Measurements from ENCODE around the gene RAPGEF4. TPM values are rescaled to one million over a fixed set of nuclear protein-coding genes. Genes with fewer than 3 reads are reported as not detected.
A peak's percentile ranks its signal among the peaks of the same experiment; 100 is the strongest.

Gene RAPGEF4
- total RNA-seq, 1 donor from 2014 or later = 21.8 TPM

DNA sequence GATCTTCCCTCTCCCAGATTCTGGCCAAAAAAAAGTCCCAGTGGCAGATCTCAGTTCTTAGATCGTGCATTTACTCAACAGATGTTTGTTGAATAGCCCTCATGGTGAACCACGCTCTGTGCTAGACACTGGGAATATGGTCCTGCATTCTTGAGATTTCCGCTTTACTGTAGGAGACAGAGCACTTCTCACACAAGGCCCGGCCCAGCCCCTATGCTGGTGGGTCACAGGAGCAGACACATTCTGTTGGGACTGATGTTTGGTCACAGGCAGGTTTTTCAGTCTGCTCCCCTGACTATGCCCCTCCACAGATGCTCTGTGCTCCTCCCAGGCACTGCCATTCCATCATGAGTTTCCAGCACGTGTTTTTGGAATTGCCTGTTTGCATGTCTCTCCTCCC lies 110.9 kb downstream of the RAPGEF4 start:
- intact Hi-C loops (cut with DNase I) = no loop called here
- no peak for ATAC-seq
- no peak overlapping the region for H3K27ac ChIP-seq
- H3K36me3 ChIP-seq = no peaks in the 10 kb centered on the region
- TF ChIP-seq CTCF (IDR thresholded peaks at IDR 0.05) = no peak
- H3K4me3 ChIP-seq = no peak overlapping the region
- no peaks in the 10 kb centered on the region for H3K27me3 ChIP-seq
- H3K9me3 ChIP-seq = no peaks in the 10 kb centered on the region
- H3K4me1 ChIP-seq = no peaks in the 10 kb centered on the region
- no peak for DNase-seq

DNA sequence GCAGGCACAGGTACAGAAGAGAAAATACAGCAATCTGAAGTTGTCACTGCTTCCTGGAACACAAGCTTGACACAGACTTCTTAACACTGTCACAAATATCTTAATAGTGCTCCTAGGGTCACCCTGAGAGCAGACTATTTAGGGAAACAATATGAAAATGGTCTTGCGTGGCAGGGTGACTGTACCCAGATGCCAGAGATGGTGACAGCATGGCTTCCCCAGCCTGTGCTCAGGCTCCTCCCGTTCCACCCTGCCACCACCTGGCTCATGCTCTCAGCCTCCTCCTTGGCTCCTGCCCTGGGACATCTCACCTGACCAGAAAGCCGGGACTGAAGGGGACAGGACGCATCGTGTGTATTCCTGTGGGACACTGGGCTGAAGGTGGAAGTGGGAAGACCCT lies 111.5 kb downstream of the RAPGEF4 start:
- no peaks in the 10 kb centered on the region for H3K36me3 ChIP-seq
- H3K9me3 ChIP-seq = no peaks in the 10 kb centered on the region
- H3K4me3 ChIP-seq = no peak overlapping the region
- H3K27me3 ChIP-seq = no peaks in the 10 kb centered on the region
- no peak overlapping the region for H3K27ac ChIP-seq
- H3K4me1 ChIP-seq = no peaks in the 10 kb centered on the region
- ATAC-seq (no peak), DNase-seq (no peak)
- no peak for TF ChIP-seq CTCF (IDR thresholded peaks at IDR 0.05)
- intact Hi-C loops (cut with DNase I) = no loop called here

- Histone ChIP-seq H3K4me1 (no peaks in the 10 kb centered on the region), H3K36me3 (no peaks in the 10 kb centered on the region), H3K27ac (no peak overlapping the region), H3K4me3 (no peak overlapping the region), H3K9me3 (no peaks in the 10 kb centered on the region), H3K27me3 (no peaks in the 10 kb centered on the region)
- intact Hi-C loops (cut with DNase I) = no loop called here
- DNase-seq (no peak), ATAC-seq (peak; percentile 53)
- TF ChIP-seq CTCF (IDR thresholded peaks at IDR 0.05) = no peak
These were observed 112.9 kb downstream of the RAPGEF4 start for GRCh38 chr2:172848519-172848918.

DNA sequence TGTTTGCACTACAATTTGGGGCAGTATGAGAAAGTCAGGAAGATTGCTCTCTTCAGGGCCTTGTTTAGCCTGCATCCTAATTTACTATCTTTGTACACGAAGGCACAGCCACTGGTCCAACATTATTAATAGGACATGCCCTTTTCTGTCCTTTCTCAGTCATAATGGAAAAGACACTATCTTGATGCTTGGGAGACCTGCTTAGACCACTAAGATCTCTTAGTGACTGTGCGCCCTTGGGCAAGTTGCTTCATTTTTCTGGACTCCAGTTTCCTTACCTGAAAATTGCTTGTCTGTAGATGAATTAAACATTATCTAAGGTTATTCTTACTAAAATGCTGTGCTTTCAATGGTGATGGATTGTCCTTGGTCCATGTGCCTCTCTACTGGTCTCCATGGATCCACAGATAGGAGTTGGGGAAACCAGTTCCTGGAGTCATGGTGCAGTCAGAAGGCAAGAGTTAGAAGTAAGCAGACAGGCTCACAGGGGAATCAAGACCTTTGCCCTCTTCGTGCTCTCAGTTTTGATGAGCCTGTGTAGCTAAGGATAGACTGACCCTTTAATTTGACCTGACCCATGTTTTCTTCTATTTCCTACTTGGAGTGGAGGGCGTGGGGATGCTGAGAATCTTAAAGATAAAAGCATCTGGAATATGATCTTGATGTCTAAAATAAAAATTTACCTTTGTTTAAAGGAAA lies 114.0 kb downstream of the RAPGEF4 start:
- TF ChIP-seq CTCF (IDR thresholded peaks at IDR 0.05) = no peak
- Histone ChIP-seq H3K4me1 (no peaks in the 10 kb centered on the region), H3K27ac (no peak overlapping the region), H3K27me3 (no peaks in the 10 kb centered on the region), H3K36me3 (no peaks in the 10 kb centered on the region), H3K4me3 (no peak overlapping the region), H3K9me3 (peaks cover 5% of the 10 kb centered on the region)
- DNase-seq (no peak), ATAC-seq (no peak)
- intact Hi-C loops (cut with DNase I) = no loop called here

DNA sequence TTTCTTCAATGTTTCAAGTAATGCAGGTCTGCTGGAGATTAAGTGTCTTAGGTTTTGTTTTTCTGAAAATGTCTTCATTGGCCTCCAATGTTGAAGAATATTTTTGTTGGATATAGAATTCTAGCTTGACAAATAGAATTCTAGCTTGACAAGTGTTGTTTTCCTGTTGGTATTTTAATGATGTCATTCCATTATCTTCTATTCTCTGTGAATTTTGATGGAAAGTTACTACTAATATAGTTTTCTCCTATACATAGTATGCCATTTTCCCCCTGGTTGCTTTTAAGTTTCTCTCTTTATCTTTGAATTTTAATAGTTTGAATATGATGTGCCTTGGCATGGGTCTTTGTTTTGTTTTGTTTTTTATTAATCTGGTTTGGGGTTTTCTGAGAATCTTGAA lies 119.9 kb downstream of the RAPGEF4 start:
- H3K36me3 ChIP-seq = no peaks in the 10 kb centered on the region
- H3K27me3 ChIP-seq = no peaks in the 10 kb centered on the region
- DNase-seq (no peak), ATAC-seq (no peak)
- peaks cover 5% of the 10 kb centered on the region for H3K9me3 ChIP-seq
- no peak for TF ChIP-seq CTCF (IDR thresholded peaks at IDR 0.05)
- H3K27ac ChIP-seq = no peak overlapping the region
- intact Hi-C loops (cut with DNase I) = no loop called here
- no peak overlapping the region for H3K4me3 ChIP-seq
- no peaks in the 10 kb centered on the region for H3K4me1 ChIP-seq

DNA sequence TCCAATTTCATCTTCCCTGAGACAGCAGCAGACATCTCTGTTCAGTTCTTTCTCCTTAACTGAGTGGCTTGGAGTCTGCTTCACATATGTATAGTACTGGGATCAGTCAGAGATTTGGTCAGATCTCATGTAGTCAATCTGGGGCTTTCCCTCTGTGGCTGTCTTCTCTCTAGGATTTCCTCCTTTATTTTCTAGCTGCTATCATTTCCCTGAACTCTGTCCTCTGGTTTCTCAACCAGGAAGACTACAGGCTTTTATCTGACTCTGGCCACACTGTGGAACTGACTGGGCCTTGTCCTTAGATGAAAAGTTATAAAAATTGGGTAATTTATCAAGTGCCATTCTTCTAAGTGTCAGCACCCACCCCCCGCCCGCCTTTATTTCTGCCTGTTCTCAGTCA lies 121.0 kb downstream of the RAPGEF4 start:
- H3K36me3 ChIP-seq = no peaks in the 10 kb centered on the region
- DNase-seq = no peak
- peaks cover 5% of the 10 kb centered on the region for H3K9me3 ChIP-seq
- H3K4me1 ChIP-seq = no peaks in the 10 kb centered on the region
- H3K27me3 ChIP-seq = no peaks in the 10 kb centered on the region
- H3K27ac ChIP-seq = no peak overlapping the region
- intact Hi-C loops (cut with DNase I) = no loop called here
- ATAC-seq = no peak
- H3K4me3 ChIP-seq = no peak overlapping the region
- no peak for TF ChIP-seq CTCF (IDR thresholded peaks at IDR 0.05)

Data from upper lobe of right lung (tissue), 1 donor.